Dedifferentiated amniotic fluid mesenchymal stem cell (primary cell): Measurements from ENCODE around the gene RAP1A.
"Not testable (repeated sequence)": the region's sequence is repeated elsewhere in the genome, so short reads cannot be mapped to it uniquely, and the experiment has no call there.

Experiments used
- DNase-seq: peaks from one replicate; pipeline ENCODE4 v3.0.0-alpha.2; 2016; ENCODE audit errors: extremely low spot score

The RAP1A gene

DNA sequence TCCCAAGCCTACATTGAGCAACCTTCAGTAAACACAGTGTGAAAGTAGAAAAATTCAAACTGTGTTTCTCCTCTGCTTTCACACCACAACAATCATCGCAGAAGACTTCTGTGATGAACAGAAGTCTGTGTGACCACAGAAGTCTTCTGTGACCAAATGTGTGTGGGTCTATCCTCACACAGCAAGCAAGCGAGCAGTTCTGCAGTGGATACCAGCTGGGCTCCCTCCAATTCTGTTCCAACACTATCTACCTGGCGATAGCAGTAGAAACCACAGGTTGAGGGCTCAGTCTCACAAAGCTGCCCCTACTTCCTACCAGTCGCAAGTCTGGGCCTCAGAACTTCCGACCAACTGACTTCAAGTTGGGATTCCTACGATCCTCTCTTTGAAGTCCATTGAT is 21.0 kb upstream of the RAP1A start:
- DNase-seq = no peak

DNA sequence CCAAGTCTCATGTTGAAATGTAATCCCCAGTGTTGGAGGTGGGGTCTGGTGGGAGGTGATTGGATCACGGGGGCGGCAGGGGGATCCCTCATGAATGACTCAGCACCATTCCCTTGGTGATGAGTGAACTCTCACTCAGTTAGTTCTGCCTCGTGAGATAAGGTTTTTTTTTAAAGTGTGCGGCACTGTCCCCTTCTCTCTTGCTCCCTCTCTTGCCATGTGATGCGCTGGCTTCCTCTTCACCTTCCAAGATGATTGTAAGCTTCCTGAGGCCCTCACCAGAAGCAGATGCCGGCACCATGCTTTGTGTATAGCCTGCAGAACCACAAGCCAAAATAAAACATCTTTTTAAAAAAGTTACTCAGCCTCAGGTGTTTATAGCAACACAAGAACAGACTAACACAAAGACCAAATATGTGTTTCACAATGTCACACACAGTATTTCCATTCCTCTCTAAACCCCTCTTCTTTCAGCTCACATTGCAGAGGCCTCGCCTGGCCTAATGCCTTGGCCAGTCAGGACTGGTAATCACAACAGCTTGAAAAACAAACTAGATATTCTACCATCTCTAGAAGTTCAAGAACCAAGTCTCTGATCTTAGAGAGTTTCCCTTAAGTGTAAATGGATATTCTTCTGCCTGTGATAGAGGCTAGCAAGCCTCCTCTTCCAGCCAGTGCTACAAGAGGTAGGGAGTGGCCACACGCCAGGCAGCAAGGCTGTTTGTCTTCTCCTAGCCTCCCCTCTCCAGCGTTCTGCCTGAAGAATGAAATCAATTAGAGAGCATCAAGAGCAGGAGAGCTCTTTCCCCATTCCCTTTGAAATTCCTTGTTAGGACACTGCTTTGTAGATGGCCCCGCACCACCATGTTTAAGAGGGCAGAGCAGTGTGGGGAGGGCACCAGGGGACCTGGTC is 19.6 kb upstream of the RAP1A start:
- DNase-seq = no peak

DNA sequence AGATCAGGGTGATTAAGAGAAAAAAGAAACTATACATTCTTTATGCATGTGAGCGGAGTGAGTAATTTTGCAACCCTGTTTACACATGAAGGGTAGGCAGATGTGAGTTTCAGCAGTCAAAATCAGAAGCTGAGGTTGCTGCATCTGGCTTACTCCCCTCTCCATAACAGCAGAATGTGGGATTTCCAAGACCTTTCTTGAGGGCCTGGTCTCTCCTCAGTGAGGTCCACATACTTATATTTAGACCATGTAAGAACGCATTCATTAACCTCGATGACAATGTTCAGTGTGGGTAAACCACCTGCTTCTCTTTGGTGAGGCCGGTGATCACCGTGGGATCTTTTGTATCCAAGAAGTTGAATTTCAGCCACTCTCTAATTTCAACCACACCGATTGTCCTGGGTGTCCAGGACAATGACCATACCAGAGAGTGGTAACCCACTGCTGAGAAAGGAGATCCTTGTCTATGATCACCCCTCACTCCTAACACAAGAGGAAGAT is 18.7 kb upstream of the RAP1A start:
- DNase-seq = no peak

DNA sequence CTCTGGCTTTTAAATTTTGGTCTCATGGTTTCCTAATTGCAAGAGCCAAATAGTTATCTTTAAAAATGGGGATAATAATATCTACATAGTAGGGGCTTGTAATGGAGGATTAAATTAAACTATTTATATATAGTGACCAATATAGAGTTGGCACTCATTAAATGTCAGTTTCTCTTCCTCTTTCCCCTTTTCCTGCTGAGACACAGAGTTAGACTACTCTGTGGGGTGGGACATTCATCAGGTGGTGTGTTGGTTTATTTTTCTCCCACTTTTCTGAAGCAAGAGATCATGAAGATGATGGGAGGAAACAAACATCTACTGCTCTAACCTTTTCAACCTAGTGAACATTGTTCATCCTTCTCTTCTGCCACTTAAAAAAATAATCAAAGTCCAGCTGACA is 17.3 kb upstream of the RAP1A start:
- DNase-seq = no peak

DNA sequence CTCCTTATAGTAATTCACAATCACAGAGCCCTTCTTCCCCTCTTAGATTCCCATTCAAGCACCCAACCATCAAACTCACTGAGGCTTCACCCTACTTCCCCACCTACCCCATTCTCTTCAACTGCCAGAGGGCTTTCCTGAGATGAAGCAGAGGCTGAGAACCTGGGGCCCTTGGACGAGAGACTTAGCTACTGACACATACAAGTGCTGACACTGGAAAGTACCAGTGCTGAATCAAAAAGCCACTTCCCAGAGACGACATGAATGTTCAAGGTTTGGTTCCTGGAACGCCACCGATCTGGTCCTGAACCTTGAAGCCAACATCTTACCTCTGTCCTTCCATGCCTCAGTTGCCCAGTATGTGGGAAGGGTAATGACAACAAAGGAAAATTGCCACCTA is 16.6 kb upstream of the RAP1A start:
- no peak for DNase-seq

DNA sequence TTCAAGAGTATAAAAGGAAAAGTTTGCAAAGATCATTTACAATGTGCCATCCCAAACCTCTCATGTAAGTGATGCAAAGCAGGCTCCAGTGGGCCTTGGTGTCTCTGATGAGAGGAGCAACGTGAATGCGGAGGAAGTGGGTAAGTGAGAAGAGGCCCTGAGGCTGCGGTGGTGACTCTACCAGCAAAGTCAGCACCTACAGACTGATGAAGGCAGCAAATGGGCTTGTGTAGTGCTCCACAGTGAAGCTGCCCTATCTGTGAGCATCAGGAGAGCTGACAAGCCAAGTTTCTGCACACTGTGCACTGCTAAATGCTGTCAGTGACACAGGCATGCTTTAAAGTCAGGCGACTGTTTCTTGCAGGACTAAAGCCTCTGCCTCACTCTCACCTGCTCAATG is 15.6 kb upstream of the RAP1A start:
- no peak for DNase-seq

DNA sequence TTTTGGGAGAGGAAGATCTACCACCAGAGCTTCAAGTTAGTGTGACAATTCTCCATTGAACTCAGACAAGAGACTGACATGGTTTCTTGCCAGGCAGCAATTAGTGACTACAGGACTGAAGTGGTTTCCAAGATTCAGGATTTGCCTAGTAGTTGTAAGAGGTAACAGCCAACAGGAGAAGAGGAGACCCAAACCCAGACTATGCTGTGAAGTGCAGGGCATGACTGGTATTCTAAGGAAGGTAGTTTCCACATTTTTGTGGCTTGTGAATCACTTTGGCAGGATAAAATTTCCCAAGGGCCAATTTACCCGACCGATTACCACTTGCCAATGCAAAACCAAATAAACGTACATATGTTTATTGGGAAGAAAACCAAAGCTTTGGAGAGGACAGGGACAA is 14.7 kb upstream of the RAP1A start:
- peak; percentile 49 for DNase-seq

DNA sequence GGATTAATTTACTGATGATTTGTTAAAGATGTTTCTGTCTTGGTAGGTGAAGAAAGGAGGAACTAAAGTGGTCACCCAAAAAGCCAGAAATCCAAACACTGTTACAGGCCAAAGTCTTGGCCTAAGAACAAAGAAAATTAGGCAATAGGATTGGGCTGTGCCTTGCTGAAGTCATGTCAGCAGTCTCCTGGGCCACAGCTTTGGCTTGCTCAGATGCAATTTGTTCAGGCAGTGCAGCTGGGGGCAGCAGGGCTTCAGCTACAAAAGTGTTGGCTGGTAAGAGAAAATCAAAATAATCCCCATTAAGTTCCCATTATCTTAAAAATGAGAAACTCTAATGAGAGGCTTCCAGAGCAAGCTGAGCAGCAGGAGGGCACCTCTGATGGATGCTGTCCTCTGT is 14.0 kb upstream of the RAP1A start:
- DNase-seq = no peak

DNA sequence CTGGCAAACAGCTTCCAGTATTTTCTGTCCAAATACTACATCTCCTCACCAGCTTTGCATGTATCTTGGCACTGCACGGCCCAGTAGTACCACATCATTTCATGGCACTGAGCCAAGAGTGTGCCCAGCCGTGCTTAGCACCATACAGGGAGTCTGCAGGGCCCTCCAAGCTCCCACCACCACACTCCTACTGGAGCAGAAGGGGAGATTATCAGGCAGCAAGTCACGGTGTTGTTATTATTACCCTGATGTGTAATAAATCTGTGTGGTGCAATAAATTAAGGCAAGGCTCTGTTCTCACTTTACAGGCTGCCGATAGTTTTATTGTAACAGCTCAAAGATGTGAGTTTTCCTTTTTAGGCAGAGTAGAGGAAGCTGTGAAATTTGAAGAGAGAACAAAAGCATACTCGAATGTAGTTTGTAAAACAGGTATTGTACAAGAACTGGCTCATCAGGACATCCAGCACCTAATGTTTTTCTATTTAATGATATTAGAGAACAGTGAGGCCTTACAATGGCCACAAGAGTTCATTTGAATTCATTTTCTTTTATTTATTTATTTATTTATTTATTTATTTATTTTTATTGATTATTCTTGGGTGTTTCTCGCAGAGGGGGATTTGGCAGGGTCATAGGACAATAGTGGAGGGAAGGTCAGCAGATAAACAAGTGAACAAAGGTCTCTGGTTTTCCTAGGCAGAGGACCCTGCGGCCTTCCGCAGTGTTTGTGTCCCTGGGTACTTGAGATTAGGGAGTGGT is 13.0 kb upstream of the RAP1A start:
- not testable (repeated sequence) for DNase-seq

DNA sequence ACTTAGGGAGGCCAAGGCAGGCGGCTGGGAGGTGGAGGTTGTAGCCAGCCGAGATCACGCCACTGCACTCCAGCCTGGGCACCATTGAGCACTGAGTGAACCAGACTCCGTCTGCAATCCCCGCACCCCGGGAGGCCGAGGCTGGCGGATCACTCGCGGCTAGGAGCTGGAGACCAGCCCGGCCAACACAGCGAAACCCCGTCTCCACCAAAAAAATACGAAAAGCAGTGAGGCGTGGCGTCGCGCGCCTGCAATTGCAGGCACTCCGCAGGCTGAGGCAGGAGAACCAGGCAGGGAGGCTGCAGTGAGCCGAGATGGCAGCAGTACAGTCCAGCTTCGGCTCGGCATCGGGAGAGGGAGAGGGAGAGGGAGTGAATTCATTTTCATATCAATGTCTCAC is 11.1 kb upstream of the RAP1A start:
- not testable (repeated sequence) for DNase-seq

DNA sequence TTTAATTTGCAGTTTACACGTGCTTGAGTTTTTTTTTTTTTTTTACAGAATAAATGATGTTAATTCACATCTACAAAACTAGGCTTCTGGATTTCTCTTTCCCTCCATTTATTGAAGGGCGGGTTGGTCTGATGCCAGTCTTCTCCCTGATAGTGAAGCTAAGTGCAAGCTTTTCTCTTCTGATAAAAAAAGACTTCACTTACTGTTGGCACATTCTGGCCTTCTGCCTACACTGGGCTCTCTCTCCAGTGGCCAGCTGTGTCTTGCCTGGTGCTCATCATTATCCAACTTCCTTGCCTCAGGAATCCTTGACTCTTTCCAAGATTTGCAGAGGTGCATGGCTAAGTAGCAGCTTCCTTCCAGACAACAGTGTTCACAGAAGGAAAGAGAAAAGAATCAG is 7.6 kb upstream of the RAP1A start:
- no peak for DNase-seq

DNA sequence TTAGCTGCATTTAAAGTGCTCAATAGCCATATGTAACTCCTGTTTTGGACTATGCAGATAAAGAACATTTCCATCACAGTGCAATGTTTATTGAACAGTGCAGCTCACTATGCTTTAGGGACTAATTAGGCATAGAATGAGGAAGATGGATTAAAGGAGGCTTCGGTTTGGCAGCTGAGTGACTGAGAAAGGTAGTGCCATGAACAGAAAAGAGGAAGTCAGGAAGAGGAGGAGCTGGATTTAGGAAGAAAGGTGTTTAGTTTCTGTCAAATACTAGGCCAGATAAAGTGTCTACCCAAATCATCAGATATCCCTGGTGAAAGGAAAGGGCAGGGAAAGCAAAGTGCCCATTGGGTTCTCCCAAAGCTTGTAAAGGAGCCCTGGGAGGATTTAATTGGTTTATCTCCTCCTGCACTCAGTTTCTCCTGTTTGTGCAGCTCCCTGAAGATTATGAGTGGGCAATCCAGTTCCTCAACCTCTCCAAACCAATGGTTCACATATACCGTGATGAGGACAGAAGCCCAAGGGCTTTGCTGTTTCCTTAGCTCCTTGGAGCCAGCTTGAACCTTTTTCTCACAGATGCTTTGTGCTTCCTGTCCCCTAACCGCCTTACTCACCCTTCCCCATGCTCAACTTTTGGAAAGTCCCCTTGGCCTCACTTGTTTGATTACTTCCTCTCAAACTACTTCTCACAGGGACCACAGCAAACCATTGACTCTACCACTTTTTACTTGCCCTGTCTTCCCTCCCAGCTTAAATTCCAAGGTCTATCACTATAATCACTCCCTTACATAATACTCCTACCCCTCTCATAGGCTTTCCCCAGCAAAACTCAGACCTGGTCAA is 3.5 kb upstream of the RAP1A start:
- no peak for DNase-seq

DNA sequence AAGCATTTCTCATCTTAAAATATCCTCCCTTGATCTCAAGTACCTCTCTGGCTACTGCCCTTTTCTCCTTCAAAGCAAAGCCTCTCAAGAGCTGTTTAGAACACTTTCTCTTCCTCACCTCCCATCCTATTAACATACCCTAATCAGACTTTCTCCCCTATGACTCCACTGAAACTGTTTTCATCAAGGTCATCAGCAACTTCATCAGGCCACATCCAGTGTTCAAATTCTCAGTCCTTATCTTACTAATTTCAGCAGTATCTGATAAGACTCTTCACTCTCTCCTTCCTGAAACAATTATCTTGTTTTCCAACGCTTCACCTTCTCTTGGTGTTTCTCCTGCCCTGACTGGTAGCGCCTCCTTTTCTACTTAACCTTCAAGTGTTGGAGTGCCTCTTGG is 1.5 kb upstream of the RAP1A start:
- no peak for DNase-seq

DNA sequence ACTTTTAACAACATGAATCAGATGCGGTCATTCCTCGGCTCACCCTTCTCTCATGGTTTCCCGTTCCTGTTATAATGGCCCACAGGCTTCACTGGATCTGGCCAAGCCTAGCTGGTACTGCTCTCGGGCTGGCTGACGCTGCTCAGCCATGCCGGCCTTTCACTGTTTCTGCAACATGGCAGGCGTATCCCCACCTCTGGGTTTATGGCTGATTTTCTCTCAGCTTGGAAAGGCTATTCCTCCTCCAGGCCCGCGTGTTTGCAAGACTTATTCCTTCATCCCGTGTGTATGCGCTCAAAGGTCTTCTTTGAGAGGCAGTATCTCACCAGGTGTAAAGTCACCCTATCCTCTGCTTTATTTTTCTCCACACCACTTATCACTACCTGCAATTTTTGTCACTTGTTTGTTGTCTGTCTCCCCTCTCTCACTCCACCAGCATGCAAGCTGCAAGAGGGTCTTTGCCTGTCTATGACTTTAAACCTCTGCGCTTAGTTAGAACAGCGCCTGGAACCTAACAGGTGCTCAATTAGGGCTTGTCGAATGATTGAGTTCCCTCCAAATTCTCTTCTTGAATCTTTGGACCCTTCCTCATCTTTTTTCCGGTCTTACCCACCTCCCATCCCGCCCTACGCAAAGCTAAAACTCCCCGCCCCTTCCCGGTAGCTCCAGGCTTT is 491 bp upstream of the RAP1A start:
- DNase-seq = no peak

DNA sequence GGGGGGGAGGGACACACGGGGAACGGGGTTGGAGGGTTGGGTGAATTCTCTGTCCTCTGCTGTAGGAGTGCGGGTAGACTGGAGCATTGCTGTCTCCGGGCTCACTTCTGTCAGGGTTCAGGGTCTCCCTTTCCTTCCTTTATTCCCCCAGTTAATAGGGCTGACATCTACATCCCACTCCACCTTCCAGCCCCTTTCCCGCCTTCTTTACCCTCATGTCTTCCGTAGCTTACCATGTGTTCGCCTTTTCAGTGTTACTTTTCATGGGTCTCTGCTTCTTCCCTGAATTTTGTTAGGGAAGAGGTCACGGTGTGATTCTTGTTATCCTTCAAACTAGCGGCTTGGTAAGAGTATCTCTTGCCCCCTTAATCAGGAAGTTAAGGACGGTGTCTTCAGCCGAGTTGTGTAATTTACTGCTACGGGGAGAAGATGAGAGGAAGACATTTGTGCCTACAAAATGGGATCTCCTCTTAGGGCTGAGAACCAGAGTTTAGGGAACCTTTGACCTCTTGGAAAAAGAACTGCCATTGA is 917 bp downstream of the RAP1A start:
- DNase-seq = no peak

DNA sequence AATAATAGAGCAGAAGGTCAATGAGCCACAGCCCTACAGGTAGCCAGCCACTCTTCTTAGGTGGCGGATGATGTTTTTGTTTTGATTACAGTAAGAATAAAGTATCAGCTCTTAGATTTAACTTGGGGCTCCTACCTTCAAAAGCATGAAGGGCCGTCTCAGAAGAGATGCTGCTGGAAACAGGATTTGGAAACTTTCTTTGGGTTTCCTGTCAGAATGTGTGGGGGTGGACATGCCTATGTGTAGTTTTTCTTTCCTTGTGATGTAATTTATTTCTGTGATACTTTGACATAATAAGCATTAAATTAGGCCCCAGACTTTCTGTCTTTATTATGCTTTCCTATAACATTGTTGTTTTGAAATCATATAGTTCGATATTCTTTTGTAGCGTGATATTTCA is 1.5 kb downstream of the RAP1A start:
- no peak for DNase-seq

DNA sequence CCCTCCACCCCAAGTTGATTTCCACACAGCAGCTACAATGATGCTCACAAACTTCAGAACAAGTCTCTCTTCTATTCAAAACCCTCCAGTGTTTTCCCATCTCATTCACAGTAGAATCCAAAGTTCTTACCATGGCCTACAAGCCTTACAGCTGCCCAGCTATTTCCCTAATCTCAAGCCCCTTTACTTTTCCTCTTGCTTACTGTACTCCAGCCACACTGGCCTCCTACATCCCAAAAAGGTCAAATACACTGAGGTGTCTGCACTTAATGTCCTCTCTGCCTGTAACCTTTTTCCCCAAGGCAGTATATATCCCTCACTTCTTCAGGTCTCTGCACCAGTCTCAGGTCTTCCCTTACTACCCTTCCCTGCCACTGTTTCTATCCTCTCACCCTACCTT is 2.6 kb downstream of the RAP1A start:
- DNase-seq = no peak

DNA sequence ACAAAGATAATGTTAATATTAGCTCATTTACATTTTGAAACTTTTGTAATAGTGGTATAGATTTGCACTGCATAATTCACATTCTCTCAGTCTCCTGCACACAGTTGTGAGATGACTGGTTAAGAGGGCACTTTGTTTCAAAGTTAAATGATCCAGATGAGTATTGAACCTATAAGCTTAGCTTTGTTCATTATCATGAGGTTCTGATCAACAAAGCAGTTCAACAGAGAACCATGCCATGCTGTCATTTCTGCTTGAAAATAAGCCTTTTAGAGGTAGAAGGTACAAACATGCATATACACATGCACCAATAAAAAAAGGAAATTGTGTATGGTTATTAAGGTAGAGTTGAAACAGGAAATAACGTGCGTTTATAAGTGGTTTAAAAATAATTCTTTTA is 4.8 kb downstream of the RAP1A start:
- no peak for DNase-seq

DNA sequence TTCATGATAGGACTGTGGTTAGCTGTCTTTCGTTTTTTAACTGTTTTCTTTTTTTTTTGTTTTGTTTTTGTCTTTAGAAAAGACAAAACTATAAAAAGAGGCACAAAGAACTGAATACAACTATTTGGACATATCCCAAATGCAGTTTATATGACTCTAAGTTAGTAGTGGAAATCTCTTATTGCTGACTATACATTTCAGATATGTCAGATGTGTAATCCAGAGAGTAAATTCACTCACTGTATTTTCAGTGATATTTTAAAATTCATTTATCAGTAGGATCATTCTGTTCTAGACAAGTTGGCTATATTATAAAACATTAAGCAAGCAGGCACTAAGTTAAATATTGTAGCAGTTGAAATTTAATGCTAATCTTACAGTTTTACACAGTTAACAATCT is 5.7 kb downstream of the RAP1A start:
- DNase-seq = no peak

DNA sequence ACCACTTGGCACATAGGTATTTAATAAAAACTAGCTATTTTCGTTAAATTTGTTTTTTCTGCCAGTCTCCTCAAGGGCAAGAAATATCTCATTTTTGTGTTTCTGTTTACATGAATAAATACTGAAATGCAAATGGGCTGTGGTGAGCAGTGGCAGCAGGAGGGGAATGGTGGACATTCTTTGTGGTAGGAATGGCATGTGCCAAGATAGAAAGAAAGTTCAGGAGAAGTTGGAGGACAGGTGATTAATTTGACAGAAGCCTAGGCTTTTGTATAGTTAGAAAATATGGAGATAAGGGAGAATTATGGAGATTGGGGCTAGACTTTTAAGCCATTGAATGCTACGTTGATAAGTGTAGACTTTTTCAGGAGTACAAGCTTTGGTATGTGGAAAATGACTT is 8.6 kb downstream of the RAP1A start:
- DNase-seq = no peak
